OCI-LY7 (cell line): ENCODE measurements around the gene ZBTB20.

ENCODE experiments used
- EZH2phosphoT487 ChIP-seq: fragments of 200-600 bp; sonication (generic); IDR thresholded peaks from 2 replicates; pipeline ENCODE4 v1.6.1; 2018; ENCODE audit warnings: low read depth, borderline replicate concordance, mild to moderate bottlenecking, mixed run types, antibody characterized with exemption, low read length, moderate library complexity, mixed read lengths
- TF ChIP-seq, protein P1 (sequence below): fragments of 200-600 bp; sonication (generic); conservative IDR thresholded peaks from 2 replicates; pipeline ENCODE4 v1.5.1; 2014; ENCODE audit warnings: mild to moderate bottlenecking, antibody characterized with exemption, low read length, moderate library complexity, mixed read lengths

DNA sequence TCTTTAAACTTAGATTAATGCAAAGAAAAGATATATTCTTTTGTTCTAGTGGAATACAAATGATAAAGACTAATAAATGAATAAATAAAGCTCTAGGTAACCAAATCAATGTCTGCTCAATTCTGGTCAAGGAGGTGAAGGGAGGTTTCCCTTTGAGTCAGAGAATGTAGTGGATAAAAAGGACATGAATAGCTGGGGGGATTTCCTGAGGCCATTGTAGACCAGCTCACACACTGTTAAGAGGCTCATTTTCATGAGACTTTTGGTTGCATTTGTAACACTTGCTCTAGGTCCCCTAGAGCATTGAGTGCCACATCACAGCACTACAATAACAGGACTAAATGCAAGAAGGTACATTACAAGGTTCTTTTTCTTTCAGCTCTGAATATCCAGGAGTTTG lies 682.5 kb downstream of the ZBTB20 start:
- TF ChIP-seq EZH2phosphoT487 = no peak
- TF ChIP-seq, protein P1, sequence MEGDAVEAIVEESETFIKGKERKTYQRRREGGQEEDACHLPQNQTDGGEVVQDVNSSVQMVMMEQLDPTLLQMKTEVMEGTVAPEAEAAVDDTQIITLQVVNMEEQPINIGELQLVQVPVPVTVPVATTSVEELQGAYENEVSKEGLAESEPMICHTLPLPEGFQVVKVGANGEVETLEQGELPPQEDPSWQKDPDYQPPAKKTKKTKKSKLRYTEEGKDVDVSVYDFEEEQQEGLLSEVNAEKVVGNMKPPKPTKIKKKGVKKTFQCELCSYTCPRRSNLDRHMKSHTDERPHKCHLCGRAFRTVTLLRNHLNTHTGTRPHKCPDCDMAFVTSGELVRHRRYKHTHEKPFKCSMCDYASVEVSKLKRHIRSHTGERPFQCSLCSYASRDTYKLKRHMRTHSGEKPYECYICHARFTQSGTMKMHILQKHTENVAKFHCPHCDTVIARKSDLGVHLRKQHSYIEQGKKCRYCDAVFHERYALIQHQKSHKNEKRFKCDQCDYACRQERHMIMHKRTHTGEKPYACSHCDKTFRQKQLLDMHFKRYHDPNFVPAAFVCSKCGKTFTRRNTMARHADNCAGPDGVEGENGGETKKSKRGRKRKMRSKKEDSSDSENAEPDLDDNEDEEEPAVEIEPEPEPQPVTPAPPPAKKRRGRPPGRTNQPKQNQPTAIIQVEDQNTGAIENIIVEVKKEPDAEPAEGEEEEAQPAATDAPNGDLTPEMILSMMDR = no peak
